H7 (cell line): Measurements from ENCODE around the gene TRIM41. TPM values are rescaled to one million over a fixed set of nuclear protein-coding genes. Genes with fewer than 3 reads are reported as not detected.
A peak's percentile ranks its signal among the peaks of the same experiment; 100 is the strongest.
"Not testable (repeated sequence)": the region's sequence is repeated elsewhere in the genome, so short reads cannot be mapped to it uniquely, and the experiment has no call there.

Experiments used
- DNase-seq: peaks from one replicate; pipeline ENCODE4 v3.0.0; 2012
- H3K27me3 ChIP-seq: 2 replicates; pipeline ENCODE4 v1.6.0; 2011; ENCODE audit warnings: mild to moderate bottlenecking, low read length; ENCODE audit not compliant: control insufficient read depth, insufficient read depth
- H3K36me3 ChIP-seq: replicated peaks from 2 replicates; pipeline ENCODE4 v1.5.1; 2011; ENCODE audit warnings: low read length; ENCODE audit not compliant: control insufficient read depth, insufficient read depth
- H3K4me3 ChIP-seq: 2 replicates; pipeline ENCODE4 v1.5.1; 2011; ENCODE audit warnings: low read depth, mild to moderate bottlenecking, control low read depth, low read length, moderate library complexity; ENCODE audit not compliant: insufficient read depth
- total RNA-seq: library from RNA; depleted of rRNA; stranded (reverse); fragments of >200 nt; shearing (Covaris generic); gene quantifications from 2 replicates; pipeline ENCODE4 v1.2.3, GENCODE V29; 2014

The TRIM41 gene
- total RNA-seq, 1 experiment from 2014 or later = 13.6 TPM

DNA sequence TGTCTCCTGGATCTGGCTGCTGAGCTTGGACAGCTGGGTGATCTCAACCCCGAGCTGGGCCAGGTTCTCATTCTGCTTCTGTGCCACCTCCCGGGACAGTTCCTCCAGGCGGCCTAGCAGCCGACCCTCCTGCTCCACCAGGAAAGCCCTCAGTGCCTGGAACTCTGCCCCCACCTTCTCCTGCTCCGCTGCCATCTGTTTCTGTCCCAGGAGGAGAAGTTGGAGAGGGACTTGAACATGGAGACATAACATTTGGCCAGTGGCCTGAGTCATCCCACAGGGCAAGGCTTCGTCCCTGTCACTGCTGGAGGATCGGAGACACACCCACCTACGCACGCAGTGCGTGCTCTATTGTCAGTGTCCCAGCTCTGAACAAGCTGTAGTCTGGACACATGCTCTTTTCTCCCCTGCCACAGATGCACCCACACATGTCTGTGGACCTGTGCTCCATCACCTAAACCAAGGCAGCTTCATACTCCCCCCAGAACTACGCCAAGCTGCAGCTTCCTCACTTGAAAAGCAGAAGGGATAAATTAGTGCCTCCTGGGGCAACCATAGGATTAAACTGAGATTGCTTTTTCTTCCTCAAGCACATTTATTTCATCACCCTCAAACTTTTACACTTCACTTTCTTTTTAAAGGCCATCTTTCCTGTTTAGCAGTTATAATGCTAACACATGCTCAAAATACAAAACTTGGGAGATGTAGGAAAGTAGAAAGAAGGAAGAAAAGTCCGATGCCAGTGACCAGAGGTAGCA is 23.0 kb upstream of the TRIM41 start:
- H3K27me3 ChIP-seq = peaks cover 38% of the 10 kb centered on the region
- no peak for DNase-seq
- no peak overlapping the region for H3K4me3 ChIP-seq
- no peaks in the 10 kb centered on the region for H3K36me3 ChIP-seq

DNA sequence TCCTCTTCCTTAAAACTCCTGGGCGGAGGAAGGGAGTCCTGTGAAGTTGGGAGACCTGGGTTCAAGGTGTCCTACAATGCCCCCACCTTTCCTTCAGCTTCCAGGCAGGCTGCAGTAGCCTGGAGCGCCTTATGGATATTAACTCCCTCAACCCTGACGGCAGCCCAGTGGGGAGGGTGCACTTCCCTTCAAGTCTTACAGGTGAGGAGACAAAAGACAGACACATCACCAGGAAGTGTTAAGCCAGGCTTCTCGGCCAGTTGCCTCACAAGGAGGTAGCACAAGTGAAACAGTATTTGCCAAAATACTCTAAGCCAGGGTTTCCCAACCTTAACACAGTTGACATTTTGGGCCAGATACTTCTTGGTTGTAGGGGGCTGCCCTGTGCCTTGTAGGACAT is 22.3 kb upstream of the TRIM41 start:
- DNase-seq = peak; percentile 69
- Histone ChIP-seq H3K36me3 (no peaks in the 10 kb centered on the region), H3K4me3 (no peak overlapping the region), H3K27me3 (peaks cover 45% of the 10 kb centered on the region)

DNA sequence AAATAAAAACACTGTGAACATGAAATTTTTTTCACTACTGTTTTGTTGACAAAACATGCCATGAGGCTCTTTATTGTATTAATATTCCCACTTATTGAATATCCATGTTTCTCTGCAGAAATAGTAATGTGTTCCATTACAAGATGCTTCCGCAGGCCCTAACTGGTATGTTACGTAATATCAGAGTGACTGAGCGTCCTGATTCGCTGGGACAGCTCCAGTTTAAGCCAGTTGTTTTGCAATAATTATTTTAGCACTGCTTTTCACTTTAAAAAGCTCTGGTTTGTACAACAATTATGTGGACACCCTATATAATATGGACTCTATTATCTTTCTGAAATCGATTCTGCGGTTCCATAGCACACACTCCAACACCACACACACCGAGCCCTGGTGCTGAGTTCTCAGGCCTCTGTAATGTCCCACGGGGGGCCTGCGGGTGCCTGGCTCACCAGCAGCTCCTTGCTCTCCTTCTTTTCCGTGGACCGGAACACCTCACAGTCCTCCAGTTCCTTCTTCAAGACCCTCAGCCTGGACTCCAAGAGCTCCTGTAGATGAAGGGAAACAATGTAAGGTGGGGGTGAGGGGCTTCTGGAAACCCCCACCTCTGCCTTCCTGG is 19.9 kb upstream of the TRIM41 start:
- H3K27me3 ChIP-seq = peaks cover 53% of the 10 kb centered on the region
- no peak for DNase-seq
- no peaks in the 10 kb centered on the region for H3K36me3 ChIP-seq
- H3K4me3 ChIP-seq = no peak overlapping the region; the same call in 1 of the 2 replicates

DNA sequence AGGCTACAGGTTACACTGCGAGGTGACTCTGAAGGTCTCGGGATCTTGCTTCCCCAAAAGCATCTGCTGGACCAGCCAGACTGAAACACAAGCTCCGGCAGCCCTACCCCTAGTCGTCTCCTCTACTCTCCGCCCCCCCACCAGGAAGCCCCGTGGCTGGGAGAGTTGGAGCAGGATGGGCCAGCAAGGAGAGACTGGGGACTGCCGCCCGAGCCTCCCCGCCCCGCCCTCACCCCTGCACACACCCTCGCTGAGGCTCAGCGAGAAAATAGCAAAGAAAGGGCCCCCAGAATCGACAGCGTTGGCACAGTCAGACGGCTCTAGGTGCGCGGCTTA is 19.3 kb upstream of the TRIM41 start:
- Histone ChIP-seq H3K27me3 (peaks cover 52% of the 10 kb centered on the region), H3K4me3 (peak overlapping the region; percentile 81), H3K36me3 (no peaks in the 10 kb centered on the region)
- peak; percentile 74 for DNase-seq

DNA sequence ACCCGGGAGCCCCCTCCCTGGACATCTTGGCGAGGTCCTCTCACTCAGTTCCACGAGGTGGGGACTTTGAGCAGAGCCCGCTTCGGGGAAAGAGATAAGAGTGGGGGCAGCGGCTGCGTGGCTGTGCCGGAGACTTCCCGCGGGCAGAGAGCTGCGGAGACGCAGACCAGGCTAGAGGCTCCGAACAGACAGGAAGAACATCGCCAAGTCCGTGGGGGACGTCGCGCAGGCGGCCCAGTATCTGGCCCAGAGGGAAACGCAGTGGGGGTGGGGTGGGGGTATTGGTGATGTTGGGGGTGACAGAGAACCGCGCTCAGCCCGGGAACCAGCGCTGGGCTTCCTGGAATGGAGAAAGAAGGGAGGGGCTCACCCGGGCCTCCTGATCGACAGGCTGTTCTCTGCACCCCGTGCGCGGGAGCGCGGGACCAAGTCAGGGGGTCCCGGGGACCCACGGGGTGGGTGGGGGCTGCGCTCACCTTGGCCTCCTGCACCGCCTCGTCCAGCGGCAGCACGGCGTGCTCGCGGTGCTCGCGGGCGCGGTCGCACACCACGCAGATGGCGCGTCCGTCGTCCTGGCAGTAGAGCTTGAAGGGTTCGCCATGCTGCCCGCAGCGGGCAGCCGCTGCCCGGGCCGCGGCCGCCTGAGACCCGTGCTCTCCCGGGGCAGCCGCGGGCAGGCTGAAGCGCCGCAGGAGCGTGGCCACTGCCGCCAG is 18.8 kb upstream of the TRIM41 start:
- DNase-seq = peak; percentile 87
- H3K4me3 ChIP-seq = peak overlapping the region; percentile 81
- no peaks in the 10 kb centered on the region for H3K36me3 ChIP-seq
- H3K27me3 ChIP-seq = peaks cover 50% of the 10 kb centered on the region

DNA sequence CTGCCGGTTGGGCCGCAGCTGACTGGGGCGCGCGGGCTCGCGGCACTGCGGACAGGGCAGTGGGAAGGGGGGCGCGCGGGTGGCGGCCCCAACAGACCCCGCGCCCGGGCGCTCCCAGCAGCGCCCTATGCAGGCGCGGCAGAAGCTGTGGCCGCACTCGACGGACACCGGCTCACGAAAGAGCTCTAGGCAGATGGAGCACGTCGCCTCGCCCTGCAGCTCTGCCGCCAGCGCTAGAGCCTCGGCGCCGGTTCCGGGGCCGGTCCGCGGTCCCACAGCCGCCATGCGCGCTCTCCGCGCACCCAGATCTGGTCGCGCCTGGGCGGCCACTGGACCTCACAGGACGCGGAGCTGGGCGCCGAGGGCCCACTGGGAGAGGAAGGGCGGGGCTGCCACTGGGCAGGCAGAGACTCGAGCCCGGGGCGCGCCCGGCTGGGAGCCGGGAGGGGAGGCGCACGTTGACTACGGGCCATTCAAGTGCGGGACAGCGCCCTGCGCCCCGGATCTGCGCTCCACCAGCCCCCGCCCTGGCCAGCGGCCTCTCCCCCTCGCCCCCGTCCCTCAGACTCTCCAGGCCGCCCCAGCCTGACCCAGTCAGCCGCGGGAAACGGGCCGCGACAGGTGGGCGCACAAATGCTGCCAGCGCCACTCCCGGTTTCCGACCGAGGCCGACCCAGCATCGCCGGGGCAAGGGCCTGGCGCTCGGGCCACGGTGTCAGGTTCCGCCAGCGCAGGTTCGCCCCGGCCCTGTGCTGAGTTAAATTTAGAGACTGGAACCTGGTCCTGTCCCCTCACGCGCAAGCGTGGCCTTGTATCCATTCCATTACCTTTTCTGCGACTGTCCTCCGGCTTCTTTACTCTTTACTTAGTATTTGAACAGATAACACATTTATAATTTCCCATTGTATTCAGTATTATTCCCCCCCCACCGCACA is 18.0 kb upstream of the TRIM41 start, which contains the start of gene TRIM7:
Gene TRIM7 (minus strand): TSS at position 371 of the 935 bp plus-strand sequence. CDS start 86 bp downstream, at position 285.
- peaks cover 46% of the 10 kb centered on the region for H3K27me3 ChIP-seq

DNA sequence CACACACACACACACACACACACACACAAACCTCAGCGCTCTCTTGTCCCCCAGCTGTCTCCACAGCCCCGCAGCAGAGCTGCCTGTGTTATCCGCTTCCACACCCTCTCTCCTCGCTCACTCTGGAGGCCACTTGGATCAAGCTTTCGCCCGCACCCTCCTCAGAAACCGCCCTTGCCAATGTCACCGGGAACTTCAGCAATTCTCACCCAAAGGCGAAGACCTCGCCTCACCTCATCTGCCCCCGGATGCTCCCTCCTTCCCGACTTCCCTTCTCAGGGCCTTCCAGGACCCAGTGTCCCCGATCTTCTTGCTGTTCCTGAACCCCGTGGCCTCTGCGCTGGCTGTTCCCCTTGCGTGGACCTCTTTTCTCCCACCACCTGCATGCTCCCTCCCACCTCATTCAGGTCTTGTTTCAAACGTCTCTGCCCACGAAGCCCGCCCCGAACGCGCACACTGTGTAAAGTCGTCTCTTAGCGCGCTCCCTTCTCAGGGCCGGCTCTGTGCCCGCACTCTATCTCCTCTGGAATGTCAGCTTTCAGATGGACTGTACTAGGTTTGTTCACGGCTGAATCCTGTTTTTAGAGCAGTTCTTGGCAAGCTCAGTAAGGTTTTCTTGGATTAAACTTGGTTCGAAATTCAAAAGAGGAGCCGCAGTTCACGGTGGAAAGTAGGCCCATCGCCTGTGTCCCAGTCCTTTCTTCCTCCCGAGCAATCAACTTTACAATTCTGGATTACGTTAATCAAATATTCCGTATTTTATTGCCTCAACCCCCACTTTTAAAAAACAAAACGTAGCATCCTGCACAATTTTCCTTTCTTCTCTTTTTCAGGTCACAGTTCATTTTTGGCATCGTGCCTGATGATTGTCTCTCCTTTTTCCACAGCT is 17.1 kb upstream of the TRIM41 start:
- Histone ChIP-seq H3K4me3 (peak overlapping the region; percentile 81), H3K36me3 (no peaks in the 10 kb centered on the region), H3K27me3 (peaks cover 45% of the 10 kb centered on the region)
- peak; percentile 66 for DNase-seq

More for the DNA sequence above, 18.0 kb upstream of the TRIM41 start, which contains the start of gene TRIM7:
- DNase-seq = peak; percentile 85
- H3K4me3 ChIP-seq = peak within 1 kb of the TSS; percentile 81
- no peaks in the 10 kb centered on the region for H3K36me3 ChIP-seq

DNA sequence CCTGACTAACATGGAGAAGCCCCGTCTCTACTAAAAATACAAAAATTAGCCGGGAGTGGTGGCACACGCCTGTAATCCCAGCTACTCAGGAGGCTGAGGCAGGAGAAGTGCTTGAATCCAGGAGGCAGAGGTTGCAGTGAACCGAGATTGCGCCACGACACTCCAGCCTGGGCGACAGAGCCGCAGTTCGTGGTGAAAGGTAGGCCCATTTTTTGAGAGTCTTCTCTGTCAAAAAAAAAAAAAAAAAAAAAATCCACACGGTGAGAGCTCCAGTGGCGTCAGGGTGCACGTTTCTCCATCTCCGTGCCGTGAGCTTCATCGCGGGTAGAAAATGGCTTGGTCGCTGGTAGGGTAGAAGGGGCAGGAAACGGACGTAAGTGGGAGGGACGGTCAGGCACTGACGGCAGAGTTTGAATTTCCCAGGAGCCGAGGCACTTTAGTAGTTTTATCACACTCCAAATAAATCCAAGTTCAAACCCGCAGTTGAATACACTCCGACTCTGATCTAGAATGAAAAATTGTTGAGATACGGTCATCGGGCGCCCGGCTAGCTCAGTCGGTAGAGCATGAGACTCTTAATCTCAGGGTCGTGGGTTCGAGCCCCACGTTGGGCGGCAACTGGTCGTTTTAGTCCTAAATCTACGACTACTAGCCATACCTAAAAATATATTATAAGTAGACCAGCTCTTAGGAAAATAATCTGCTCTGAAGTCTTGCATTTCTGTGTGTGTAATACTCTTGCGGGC is 15.7 kb upstream of the TRIM41 start:
- Histone ChIP-seq H3K36me3 (no peaks in the 10 kb centered on the region), H3K27me3 (peaks cover 41% of the 10 kb centered on the region), H3K4me3 (peak overlapping the region; percentile 81)
- DNase-seq = peak; percentile 51

DNA sequence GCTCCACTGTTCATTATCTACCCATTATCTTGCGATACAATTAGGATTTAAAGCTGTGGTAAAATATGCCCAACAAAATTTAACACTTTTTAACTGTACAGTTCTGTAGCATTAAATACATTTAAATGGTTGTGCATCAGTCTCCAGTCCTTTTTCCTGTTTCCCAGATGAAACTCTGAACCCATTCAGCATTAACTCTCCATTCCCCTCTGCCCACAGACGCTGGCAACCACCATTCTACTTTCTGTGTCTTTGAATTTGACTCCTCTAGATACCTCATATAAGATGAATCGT is 15.2 kb upstream of the TRIM41 start:
- Histone ChIP-seq H3K36me3 (no peaks in the 10 kb centered on the region), H3K4me3 (no peak overlapping the region), H3K27me3 (peaks cover 37% of the 10 kb centered on the region)
- no peak for DNase-seq

DNA sequence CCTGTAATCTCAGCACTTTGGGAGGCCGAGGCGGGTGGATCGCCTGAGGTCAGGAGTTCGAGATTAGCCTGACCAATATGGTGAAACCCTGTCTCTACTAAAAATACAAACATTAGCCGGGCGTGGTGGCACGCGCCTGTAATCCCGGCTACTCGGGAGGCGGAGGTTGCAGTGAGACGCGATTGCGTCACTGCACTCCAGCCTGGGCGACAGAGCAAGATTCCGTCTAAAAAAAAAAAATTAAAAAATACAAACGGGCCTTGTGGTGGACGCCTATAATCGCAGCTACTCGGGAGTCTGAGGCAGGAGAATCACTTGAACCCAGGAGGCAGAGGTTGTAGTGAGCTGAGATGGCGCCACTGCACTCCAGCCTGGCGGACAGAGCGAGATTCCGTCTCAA is 14.1 kb upstream of the TRIM41 start:
- not testable (repeated sequence) for DNase-seq, H3K4me3 ChIP-seq, H3K36me3 ChIP-seq
- H3K27me3 ChIP-seq = peaks cover 26% of the 10 kb centered on the region

DNA sequence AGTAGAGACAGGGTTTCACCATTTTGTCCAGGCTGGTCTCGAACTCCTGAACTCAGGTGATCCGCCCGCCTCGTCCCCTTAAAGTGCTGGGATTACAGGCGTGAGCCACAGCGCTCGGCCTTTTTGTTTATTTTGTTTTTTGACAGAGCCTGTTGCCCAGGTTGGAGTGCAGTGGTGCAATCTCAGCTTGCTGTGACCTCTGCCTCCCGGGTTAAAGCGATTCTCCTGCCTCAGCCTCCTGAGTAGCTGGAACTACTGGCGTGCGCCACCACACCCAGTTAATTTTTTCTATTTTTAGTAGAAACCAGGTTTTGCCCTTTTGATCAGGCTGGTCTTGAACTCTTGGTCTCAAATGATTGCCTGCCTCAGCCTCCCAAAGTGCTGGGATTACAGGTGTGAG is 12.9 kb upstream of the TRIM41 start:
- H3K36me3 ChIP-seq, DNase-seq, H3K4me3 ChIP-seq: not testable (repeated sequence)
- H3K27me3 ChIP-seq = peaks cover 14% of the 10 kb centered on the region

DNA sequence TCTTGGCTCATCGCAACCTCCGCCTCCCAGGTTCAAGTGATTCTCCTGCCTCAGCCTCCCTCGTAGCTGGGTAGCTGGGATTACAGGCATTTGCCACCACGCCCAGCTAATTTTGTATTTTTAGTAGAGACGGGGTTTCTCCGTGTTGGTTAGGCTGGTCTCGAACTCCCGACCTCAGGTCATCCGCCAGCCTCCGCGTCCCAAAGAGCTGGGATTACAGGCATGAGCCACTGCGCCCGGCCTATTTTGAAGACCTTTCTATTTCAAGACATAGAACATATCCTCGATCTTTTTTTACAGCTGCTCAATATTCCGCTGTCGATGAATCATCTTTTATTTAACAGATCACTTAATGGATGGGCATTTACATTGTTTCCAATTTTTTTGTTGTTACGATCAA is 12.4 kb upstream of the TRIM41 start:
- H3K36me3 ChIP-seq, H3K27me3 ChIP-seq, DNase-seq, H3K4me3 ChIP-seq: not testable (repeated sequence)

DNA sequence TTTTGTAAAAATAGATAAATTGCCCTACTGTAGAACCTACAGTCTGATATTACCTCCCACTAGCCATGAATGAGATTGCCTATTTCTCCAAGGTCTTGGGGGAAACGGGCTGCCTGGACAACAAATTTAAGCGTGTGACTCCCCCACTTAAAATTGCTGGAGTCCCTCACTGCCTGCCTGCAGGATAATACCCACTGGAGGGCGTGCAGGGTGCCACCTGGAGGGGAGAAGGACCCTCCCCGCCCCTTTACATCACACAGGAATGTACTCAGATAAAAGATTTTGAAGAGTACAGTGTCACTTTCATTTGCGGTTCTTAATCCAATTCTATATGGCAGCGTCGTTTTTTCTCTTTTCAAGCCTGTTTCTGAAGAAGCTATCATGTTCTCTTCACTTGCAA is 11.9 kb upstream of the TRIM41 start:
- Histone ChIP-seq H3K36me3 (no peaks in the 10 kb centered on the region), H3K27me3 (peaks cover 5% of the 10 kb centered on the region), H3K4me3 (no peak overlapping the region)
- peak; percentile 55 for DNase-seq
